GM19238 (cell line): Measurements from ENCODE around the gene PCSK6.

ENCODE experiments used
- DNase-seq: peaks from one replicate; pipeline ENCODE4 v3.0.0; 2011; ENCODE audit warnings: low spot score; ENCODE audit not compliant: insufficient read length

PCSK6 gene

GRCh38 chr15:101255615-101256241 lies 233.8 kb downstream of the PCSK6 start:
- DNase-seq = no peak

GRCh38 chr15:101255051-101255395 lies 234.5 kb downstream of the PCSK6 start:
- no peak for DNase-seq

GRCh38 chr15:101254157-101255050 lies 235.1 kb downstream of the PCSK6 start:
- DNase-seq = no peak
